ENCODE measurements around the gene CDIP1.

GRCh38 chr16:4525634-4526277 lies 12.8 kb downstream of the CDIP1 start:
- TF ChIP-seq, protein P1, sequence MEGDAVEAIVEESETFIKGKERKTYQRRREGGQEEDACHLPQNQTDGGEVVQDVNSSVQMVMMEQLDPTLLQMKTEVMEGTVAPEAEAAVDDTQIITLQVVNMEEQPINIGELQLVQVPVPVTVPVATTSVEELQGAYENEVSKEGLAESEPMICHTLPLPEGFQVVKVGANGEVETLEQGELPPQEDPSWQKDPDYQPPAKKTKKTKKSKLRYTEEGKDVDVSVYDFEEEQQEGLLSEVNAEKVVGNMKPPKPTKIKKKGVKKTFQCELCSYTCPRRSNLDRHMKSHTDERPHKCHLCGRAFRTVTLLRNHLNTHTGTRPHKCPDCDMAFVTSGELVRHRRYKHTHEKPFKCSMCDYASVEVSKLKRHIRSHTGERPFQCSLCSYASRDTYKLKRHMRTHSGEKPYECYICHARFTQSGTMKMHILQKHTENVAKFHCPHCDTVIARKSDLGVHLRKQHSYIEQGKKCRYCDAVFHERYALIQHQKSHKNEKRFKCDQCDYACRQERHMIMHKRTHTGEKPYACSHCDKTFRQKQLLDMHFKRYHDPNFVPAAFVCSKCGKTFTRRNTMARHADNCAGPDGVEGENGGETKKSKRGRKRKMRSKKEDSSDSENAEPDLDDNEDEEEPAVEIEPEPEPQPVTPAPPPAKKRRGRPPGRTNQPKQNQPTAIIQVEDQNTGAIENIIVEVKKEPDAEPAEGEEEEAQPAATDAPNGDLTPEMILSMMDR (IDR thresholded peaks at IDR 0.05) = no peak
- TF ChIP-seq POLR2A (IDR thresholded peaks at IDR 0.05) = no peak
